HepG2 (cell line): ENCODE data around the gene KAZN. TPM values are rescaled to one million over a fixed set of nuclear protein-coding genes. Genes with fewer than 3 reads are reported as not detected.
A peak's percentile ranks its signal among the peaks of the same experiment; 100 is the strongest.

Experiments used
- ATAC-seq: fragments of 200-7000 bp; cut with Tn5 transposase; 3 replicates; pipeline ENCODE4 v1.9.1; 2020; ENCODE audit warnings: mild to moderate bottlenecking, moderate library complexity
- BruUV-seq: library from RNA; stranded (reverse); fragments of 400-500 nt; replicated peaks from 2 replicates; lab custom pipeline; 2021; lab: Mats Ljungman, UMichigan
- CTCF ChIA-PET: fragments of 300-600 bp; formaldehyde crosslinking; extraction: SDS; loops from one replicate; lab custom pipeline; 2021; ENCODE audit warnings: low total read pairs, inconsistent platforms, low intra/inter-chr PET ratio; lab: Yijun Ruan, JAX
- POLR2A ChIA-PET: fragments of 350-600 bp; sonication (Branson Sonifier 250); formaldehyde crosslinking; loops from one replicate; lab custom pipeline; 2020; ENCODE audit warnings: antibody characterized with exemption, inconsistent platforms; lab: Yijun Ruan, JAX
- DNase-seq: peaks from one replicate; pipeline ENCODE4 v3.0.0-alpha.2; 2015; ENCODE audit warnings: low spot score
- FAIRE-seq: peaks from 3 replicates; lab custom pipeline; 2011; peaks lifted over from hg19 to GRCh38; lab: Jason Lieb, UNC
- H2AFZ ChIP-seq: one replicate; pipeline ENCODE4 v1.6.1; 2011; ENCODE audit warnings: low read length, inconsistent platforms
- H3K27ac ChIP-seq: fragments of 300-600 bp; 3 replicates; pipeline ENCODE4 v1.8.0; 2011; ENCODE audit warnings: mixed run types, mild to moderate bottlenecking, mixed read lengths, low read length, inconsistent platforms; ENCODE audit not compliant: insufficient read depth; ENCODE audit errors: extremely low read length
- H3K27me3 ChIP-seq, 2 experiments: fragments of 200-600 bp in 1 of 2; 2 replicates in 1 of 2; 3 replicates in 1 of 2; pipeline versions ENCODE4 v1.6.0 to v1.8.0; 2011; ENCODE audit warnings: low read length in 2 of 2, mild to moderate bottlenecking in 2 of 2, moderate library complexity in 2 of 2, inconsistent platforms in 1 of 2; ENCODE audit not compliant: insufficient read depth in 2 of 2, control insufficient read depth in 1 of 2
- H3K36me3 ChIP-seq, 2 experiments: fragments of 200-600 bp in 1 of 2; replicated peaks in 1 of 2; 2 replicates in 1 of 2; 3 replicates in 1 of 2; pipeline versions ENCODE4 v1.5.1 to v1.8.0; 2011; ENCODE audit warnings: low read length in 2 of 2, inconsistent platforms in 1 of 2; ENCODE audit not compliant: insufficient read depth in 2 of 2, control insufficient read depth in 1 of 2
- H3K4me1 ChIP-seq: 2 replicates; pipeline ENCODE4 v1.5.1; 2012; ENCODE audit warnings: low read length, inconsistent platforms; ENCODE audit not compliant: insufficient read depth
- H3K4me2 ChIP-seq: 2 replicates; pipeline ENCODE4 v1.6.0; 2011; ENCODE audit warnings: low read depth, low read length, inconsistent platforms
- H3K4me3 ChIP-seq, 3 experiments: fragments of 200-600 bp in 1 of 3; sonication (generic), shearing (Covaris generic) in 1 of 3; replicated peaks in 1 of 3; 2 replicates each; pipeline ENCODE4 v1.5.1; 2011 to 2016; ENCODE audit warnings: low read length in 3 of 3, inconsistent platforms in 2 of 3, low read depth in 2 of 3, mild to moderate bottlenecking in 2 of 3, control low read depth in 1 of 3, mixed read lengths in 1 of 3; ENCODE audit not compliant: insufficient read depth in 1 of 3
- H3K79me2 ChIP-seq: one replicate; pipeline ENCODE4 v1.6.1; 2011; ENCODE audit warnings: low read length, inconsistent platforms; ENCODE audit not compliant: insufficient read depth
- H3K9ac ChIP-seq: 2 replicates; pipeline ENCODE4 v1.6.0; 2011; ENCODE audit warnings: mild to moderate bottlenecking, low read depth, low read length, inconsistent platforms; ENCODE audit not compliant: insufficient read depth
- H3K9me3 ChIP-seq: 2 replicates; pipeline ENCODE4 v1.5.1; 2012; ENCODE audit warnings: mild to moderate bottlenecking, low read length
- H4K20me1 ChIP-seq: 2 replicates; pipeline ENCODE4 v1.6.0; 2011; ENCODE audit warnings: inconsistent platforms, mild to moderate bottlenecking, low read length, moderate library complexity; ENCODE audit not compliant: insufficient read depth
- EEA1 ChIP-seq: sonication (generic); formaldehyde crosslinking; IDR thresholded peaks from 2 replicates; pipeline ENCODE4 v1.5.1; 2020; ENCODE audit warnings: mild to moderate bottlenecking, missing genetic modification reagents, borderline replicate concordance
- GLI4 ChIP-seq: sonication (generic); formaldehyde crosslinking; IDR thresholded peaks from 2 replicates; pipeline ENCODE4 v1.5.1; 2020; ENCODE audit warnings: missing genetic modification reagents, mild to moderate bottlenecking, moderate library complexity, borderline replicate concordance
- NFE2L2 ChIP-seq: fragments of 150-350 bp; IDR thresholded peaks from 2 replicates; pipeline ENCODE4 v1.6.1; 2014; ENCODE audit warnings: low read length
- NONO ChIP-seq, 2 experiments: fragments of 450-650 bp in 1 of 2; sonication (generic) in 1 of 2; formaldehyde crosslinking in 1 of 2; IDR thresholded peaks in 1 of 2; conservative IDR thresholded peaks in 1 of 2; 2 replicates each; pipeline versions ENCODE4 v1.6.1 to v1.8.0; 2017 to 2022; ENCODE audit warnings: mild to moderate bottlenecking in 1 of 2, missing genetic modification reagents in 1 of 2, moderate library complexity in 1 of 2
- PAX8 ChIP-seq: sonication (generic); formaldehyde crosslinking; IDR thresholded peaks from 2 replicates; pipeline ENCODE4 v1.8.0; 2022; ENCODE audit warnings: mild to moderate bottlenecking, missing genetic modification reagents, borderline replicate concordance
- PHF8 ChIP-seq: sonication (generic); formaldehyde crosslinking; IDR thresholded peaks from 2 replicates; pipeline ENCODE4 v1.5.0; 2020; ENCODE audit warnings: missing genetic modification reagents
- RAD21 ChIP-seq: fragments of 450-650 bp; formaldehyde crosslinking; IDR thresholded peaks from 2 replicates; pipeline ENCODE4 v1.5.0; 2020; ENCODE audit warnings: mild to moderate bottlenecking
- SMAD1 ChIP-seq: sonication (generic); formaldehyde crosslinking; IDR thresholded peaks from 2 replicates; pipeline ENCODE4 v1.4.0; 2020; ENCODE audit warnings: missing genetic modification reagents, low read depth, mild to moderate bottlenecking, borderline replicate concordance
- SMC3 ChIP-seq: IDR thresholded peaks from 2 replicates; pipeline ENCODE4 v1.6.1; 2011; ENCODE audit warnings: low read length, improper control_type of control experiment
- ZBTB3 ChIP-seq: sonication (generic); formaldehyde crosslinking; IDR thresholded peaks from 2 replicates; pipeline ENCODE4 v1.4.0; 2020; ENCODE audit warnings: low read depth, mild to moderate bottlenecking, moderate library complexity, missing genetic modification reagents, borderline replicate concordance
- ZNF282 ChIP-seq: fragments of 450-650 bp; IDR thresholded peaks from 2 replicates; pipeline ENCODE4 v1.6.1; 2018; ENCODE audit not compliant: partially characterized antibody
- ZNF331 ChIP-seq: sonication (generic); formaldehyde crosslinking; IDR thresholded peaks from 2 replicates; pipeline ENCODE4 v1.4.0; 2020; ENCODE audit warnings: missing genetic modification reagents
- ZNF768 ChIP-seq: sonication (generic); formaldehyde crosslinking; IDR thresholded peaks from 2 replicates; pipeline ENCODE4 v1.4.0; 2020; ENCODE audit warnings: missing genetic modification reagents
- WGBS: methylation state at CpG from one replicate; pipeline ENCODE4 v1.1.6; 2017; ENCODE audit warnings: low lambda C conversion rate; 5-methylcytosine and 5-hydroxymethylcytosine counted together
- in situ Hi-C: cut with HindIII; loops from 2 replicates; pipeline ENCODE4 v1.10.0; 2017; ENCODE audit warnings: low pct_unique_long_range_greater_than_20kb; ENCODE audit not compliant: extremely low pct_ligation_motif_present
- intact Hi-C: fragments of 100-400 bp; cut with micrococcal nuclease; formaldehyde crosslinking; loops from one replicate; pipeline ENCODE4 v1.10.0; 2022; ENCODE audit not compliant: unreplicated experiment
- polyA plus RNA-seq, 8 experiments: library from polyadenylated mRNA; depleted of rRNA in 3 of 8; stranded (reverse) in 7 of 8; unstranded in 1 of 8; fragments of >200 nt; fragmentation: Illumina TruSeq in 4 of 8; extraction: Trizol in 4 of 8; gene quantifications; 2 replicates each; pipeline versions ENCODE4 v1.2.1 to v1.2.3, GENCODE V29; 2011 to 2016; ENCODE audit warnings: low read depth in 4 of 8, missing spikeins in 1 of 8, mixed read lengths in 1 of 8; ENCODE audit not compliant: insufficient read depth in 1 of 8
- total RNA-seq, 5 experiments: library from RNA; depleted of rRNA; stranded (reverse); fragments of >200 nt; fragmentation: Illumina TruSeq; extraction: Trizol; gene quantifications; 2 replicates each; pipeline ENCODE4 v1.2.3, GENCODE V29; 2016; ENCODE audit warnings: low read depth in 1 of 5
- TF ChIP-seq, protein P1 (sequence below): sonication (generic); formaldehyde crosslinking; IDR thresholded peaks from 2 replicates; pipeline ENCODE4 v1.4.0; 2020; ENCODE audit warnings: missing genetic modification reagents

Gene KAZN
- total and polyA plus RNA-seq, 2 of the 13 experiments (the other 11 are each of a cell fraction or from before 2014, with no cell fraction given): 10.4 to 13.5 TPM

- FAIRE-seq (no peak), DNase-seq (no peak), ATAC-seq (no peak)
- CTCF ChIA-PET: no interaction called here
- no peak overlapping the region for H3K4me2 ChIP-seq
- no peak overlapping the region for H3K9ac ChIP-seq
- H3K4me3 ChIP-seq: no peak overlapping the region
- H3K27me3 ChIP-seq: no peaks in the 10 kb centered on the region
- H3K9me3 ChIP-seq: no peaks in the 10 kb centered on the region
- no peaks in the 10 kb centered on the region for H3K4me1 ChIP-seq
- intact Hi-C loops: no loop called here
- in situ Hi-C loops: loop anchor here (5.0 to 25.0 kb wide), 4 partner anchors 133 to 1083 kb away; no protein-coding TSS in a partner anchor
- TF ChIP-seq ZNF768 (peak; percentile 91), EEA1 (CRISPR knock-in tag) (no peak)
- H2AFZ ChIP-seq: no peak overlapping the region
- POLR2A ChIA-PET: no interaction called here
- peaks cover 17 to 46% of the 10 kb centered on the region in 2 experiments for H3K36me3 ChIP-seq
- H3K27ac ChIP-seq: no peak overlapping the region
- TSS peak; percentile 36 for BruUV-seq
- H4K20me1 ChIP-seq: no peaks in the 10 kb centered on the region
- H3K79me2 ChIP-seq: no peaks in the 10 kb centered on the region
- WGBS: 95% methylated on average over 7 of the region's 7 CpGs
Measured at GRCh38 chr1:15045123-15045522, 446.6 kb downstream of the KAZN start.

GRCh38 chr1:15046487-15047165, 448.1 kb downstream of the KAZN start:
- H3K9me3 ChIP-seq: no peaks in the 10 kb centered on the region
- ChIA-PET CTCF (interaction anchor here (1.7 kb wide), 1 partner anchor 267 kb away, joined by 16 read pairs; no protein-coding TSS in a partner anchor), POLR2A (no interaction called here)
- peak; percentile 49 for FAIRE-seq
- 72% methylated on average over 11 of the region's 14 CpGs for WGBS
- H3K4me2 ChIP-seq: no peak overlapping the region
- ATAC-seq: peak; percentile 78
- no peak overlapping the region for H3K4me3 ChIP-seq
- no peak overlapping the region for H3K9ac ChIP-seq
- H3K4me1 ChIP-seq: no peaks in the 10 kb centered on the region
- H2AFZ ChIP-seq: no peak overlapping the region
- in situ Hi-C loops (loop anchor here (5.0 to 25.0 kb wide), 4 partner anchors 134 to 1084 kb away; no protein-coding TSS in a partner anchor), intact Hi-C loops (loop anchor here (1.0 kb wide), 1 partner anchor 267 kb away; no protein-coding TSS in a partner anchor)
- DNase-seq: peak; percentile 48
- peaks cover 5% of the 10 kb centered on the region; the same call in 1 of the 2 replicates for H4K20me1 ChIP-seq
- BruUV-seq: no TSS peak
- peaks cover 21 to 55% of the 10 kb centered on the region in 2 experiments for H3K36me3 ChIP-seq
- no peaks in the 10 kb centered on the region for H3K79me2 ChIP-seq
- no peaks in the 10 kb centered on the region for H3K27me3 ChIP-seq
- H3K27ac ChIP-seq: no peak overlapping the region
- TF ChIP-seq ZBTB3 (CRISPR knock-in tag) (no peak), PAX8 (CRISPR knock-in tag) (no peak), SMC3 (peak; percentile 35; the same call in 1 of the 2 replicates), RAD21 (CRISPR knock-in tag) (peak; percentile 79), SMAD1 (CRISPR knock-in tag) (0 out of 2 replicates have a peak, but pooled peaks have one; percentile 43), NONO (IDR thresholded peaks at IDR 0.05) (no peak), NONO (CRISPR knock-in tag; conservative IDR thresholded peaks at IDR 0.05) (no peak), ZNF282 (no peak), ZNF331 (no peak), NFE2L2 (no peak), GLI4 (CRISPR knock-in tag) (no peak), PHF8 (CRISPR knock-in tag) (0 out of 2 replicates have a peak, but pooled peaks have one; percentile 7)
- TF ChIP-seq, protein P1, sequence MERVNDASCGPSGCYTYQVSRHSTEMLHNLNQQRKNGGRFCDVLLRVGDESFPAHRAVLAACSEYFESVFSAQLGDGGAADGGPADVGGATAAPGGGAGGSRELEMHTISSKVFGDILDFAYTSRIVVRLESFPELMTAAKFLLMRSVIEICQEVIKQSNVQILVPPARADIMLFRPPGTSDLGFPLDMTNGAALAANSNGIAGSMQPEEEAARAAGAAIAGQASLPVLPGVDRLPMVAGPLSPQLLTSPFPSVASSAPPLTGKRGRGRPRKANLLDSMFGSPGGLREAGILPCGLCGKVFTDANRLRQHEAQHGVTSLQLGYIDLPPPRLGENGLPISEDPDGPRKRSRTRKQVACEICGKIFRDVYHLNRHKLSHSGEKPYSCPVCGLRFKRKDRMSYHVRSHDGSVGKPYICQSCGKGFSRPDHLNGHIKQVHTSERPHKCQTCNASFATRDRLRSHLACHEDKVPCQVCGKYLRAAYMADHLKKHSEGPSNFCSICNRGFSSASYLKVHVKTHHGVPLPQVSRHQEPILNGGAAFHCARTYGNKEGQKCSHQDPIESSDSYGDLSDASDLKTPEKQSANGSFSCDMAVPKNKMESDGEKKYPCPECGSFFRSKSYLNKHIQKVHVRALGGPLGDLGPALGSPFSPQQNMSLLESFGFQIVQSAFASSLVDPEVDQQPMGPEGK: no peak
